Right kidney (tissue), 1 donor: Measurements from ENCODE around the gene B3GNT7.
"Not testable (repeated sequence)": the region's sequence is repeated elsewhere in the genome, so short reads cannot be mapped to it uniquely, and the experiment has no call there.

Experiments
- DNase-seq: peaks from one replicate; pipeline ENCODE4 v3.0.0-alpha.2; 2016

B3GNT7 gene

DNA sequence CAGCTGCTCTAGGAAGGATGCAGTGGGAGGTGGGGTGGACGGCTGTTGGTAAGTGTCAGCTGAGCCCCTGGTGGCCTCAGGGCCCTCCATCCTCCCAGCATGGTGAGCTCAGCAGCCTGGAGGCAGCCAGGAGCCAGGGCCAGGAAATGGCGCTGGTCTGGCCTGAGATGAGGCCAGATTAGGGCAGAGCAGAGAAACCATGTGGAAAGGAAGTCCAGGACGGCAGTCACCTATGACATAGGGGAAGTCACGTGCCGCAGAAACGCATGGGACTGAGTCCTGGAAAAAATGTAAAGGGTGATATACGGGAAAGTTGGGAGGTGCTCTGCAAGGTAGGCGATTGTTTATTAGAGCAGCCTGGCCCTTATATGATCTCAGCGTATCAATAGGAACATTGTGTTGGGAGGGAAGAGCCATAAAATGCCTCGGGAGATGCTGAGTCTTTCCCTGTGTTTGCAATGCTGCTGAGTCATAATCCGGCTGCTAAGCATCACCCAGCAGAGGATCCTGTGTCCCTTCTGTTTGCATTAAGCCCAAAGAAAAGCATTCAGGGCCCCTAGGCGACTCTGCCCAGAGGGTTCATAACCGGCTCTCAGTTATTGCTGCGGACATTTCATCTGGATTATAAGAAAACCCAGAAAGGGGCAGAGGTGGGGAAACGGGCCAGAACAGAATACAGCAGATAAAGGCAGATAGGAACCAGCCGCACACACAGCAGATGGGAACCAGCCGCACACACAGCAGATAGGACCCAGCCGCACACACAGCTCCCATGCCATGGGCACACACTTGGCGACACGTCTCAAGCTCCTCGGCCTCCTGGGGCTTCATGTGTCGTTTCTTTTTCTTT is 30.3 kb upstream of the B3GNT7 start:
- peak; percentile 34 for DNase-seq

DNA sequence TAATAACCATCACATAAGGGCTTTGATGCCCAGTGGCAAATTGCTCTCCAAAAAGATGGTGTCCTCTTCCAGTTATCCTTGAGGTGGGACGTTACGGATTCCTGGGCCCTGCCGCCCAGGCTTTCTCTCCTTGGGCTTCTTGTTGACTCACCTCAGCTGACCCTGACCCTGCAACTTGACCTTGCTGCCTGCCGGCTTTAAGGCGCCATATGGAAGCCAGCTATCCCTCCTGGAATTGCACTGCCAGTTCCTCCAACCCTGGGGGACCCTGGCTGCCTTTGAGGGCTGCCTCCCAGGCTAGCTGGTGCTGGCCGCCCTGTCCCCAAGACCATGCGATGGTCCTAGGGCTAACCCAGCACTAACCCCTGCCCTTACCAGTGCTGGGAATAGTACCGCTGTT is 28.3 kb upstream of the B3GNT7 start:
- DNase-seq, result no peak

DNA sequence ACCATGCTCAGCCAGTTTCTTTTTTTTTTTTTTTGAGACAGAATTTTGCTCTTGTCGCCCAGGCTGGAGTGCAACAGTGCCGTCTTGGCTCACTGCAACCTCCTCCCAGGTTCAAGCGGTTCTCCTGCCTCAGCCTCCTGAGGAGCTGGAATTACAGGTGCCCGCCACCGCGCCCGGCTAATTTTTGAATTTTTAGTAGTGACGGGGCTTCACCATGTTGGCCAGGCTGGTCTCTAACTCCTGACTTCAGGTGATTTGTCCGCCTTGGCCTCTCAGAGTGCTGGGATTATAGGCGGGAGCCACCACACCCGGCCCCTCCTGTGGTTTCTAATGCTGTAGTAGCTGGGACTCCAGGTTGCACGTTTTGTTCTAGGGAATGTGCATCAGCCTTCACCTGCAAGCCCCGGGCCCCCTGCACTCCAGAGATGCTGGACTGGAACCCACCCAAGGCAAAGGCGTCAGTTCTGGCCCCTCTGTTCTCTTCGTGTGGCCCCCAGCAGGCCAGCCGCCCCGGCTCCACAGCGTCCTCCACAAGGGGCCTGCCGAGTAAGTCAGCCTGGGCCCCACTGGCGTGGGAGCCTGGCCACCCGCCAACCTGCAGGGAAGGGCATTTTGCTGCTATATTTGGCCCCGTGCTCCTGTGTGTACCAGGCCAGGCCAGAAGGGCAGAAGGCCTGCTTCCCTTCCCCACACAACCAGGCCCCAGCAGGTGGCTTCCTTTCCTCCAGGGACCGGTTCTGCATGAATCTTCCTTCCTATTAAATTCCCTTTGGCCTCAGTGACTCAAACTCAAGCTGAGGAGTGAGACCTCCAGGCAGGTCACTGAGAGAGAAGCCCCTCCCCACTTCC is 25.7 kb upstream of the B3GNT7 start:
- DNase-seq, result no peak

DNA sequence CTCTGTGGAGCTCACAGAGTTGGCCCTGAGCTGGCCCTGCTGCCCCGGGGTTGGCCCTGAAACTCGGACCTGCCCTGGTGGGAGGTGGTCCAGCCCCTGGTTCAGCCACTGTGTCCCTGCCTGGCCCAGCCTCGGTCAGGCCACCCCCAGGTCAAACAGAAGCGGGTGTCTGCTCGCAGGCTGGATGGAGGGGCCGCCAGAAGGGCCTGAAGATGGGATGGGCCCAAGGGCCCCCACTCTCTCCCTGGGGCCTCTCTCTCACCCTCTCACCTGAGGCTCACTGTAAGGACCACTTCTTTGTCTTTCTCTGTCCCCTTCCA is 25.1 kb upstream of the B3GNT7 start:
- DNase-seq, result no peak

DNA sequence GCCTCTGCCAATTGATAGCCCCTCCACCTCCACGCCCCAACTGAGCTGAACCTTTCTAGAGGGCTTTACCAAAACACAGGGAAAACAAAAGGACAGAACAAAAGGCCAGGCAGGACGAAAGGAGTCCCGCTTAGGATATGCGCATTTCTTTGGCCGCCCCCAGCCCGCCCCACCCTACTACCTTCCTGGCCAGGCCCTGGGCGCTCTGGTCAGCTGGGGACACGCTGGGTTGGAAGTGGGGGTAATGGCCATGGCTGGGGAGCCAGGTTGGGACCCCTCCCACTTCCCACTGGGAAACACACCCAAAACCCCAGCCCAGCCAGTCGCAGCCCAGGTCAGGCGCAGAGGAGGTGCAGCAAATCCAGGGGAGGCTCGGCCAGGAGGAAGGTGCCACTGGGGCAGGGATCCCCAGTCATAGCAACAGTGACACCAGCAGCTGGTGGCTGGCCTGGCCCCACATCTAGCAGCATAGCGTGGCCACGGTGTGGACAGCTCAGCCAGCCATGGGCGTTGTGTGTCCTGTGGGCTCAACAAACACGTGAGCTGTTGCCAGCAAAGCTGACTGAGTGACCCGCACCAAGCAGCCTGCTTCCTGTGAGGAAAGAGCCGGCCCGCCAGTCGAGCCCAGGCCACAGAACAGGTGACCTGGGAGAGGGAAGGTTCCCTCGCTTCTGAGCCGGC is 24.6 kb upstream of the B3GNT7 start:
- no peak for DNase-seq

DNA sequence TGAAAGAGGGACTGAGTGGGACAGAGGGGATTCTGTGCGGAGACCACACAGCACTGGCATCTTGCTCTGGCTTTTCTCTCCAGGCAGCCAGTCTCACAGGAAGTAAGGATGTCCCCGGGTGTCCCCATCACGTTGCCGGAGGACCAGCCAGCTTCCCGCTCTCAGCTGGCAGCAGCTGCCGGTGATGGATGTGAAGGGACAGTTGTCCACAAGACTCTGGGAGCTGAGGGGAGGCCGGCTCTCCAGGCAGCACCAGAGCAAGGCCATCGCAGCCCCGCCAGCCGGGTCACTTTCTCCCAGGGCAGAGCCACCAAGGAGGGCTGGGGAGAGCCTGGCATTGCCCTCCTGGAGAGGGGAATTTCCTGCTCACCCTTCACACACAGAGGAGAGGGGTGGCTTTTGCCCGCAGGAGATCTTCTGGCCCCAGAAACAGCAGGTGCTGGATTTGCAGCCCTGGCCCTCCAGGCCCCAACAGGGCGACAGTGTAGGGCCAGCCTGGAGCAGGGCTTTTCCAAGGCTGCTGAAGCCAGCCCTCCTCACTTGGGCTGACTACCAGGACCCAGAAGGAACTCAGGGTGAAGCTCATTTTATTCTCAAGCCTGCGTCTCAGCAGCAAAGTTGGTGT is 24.0 kb upstream of the B3GNT7 start:
- no peak for DNase-seq

DNA sequence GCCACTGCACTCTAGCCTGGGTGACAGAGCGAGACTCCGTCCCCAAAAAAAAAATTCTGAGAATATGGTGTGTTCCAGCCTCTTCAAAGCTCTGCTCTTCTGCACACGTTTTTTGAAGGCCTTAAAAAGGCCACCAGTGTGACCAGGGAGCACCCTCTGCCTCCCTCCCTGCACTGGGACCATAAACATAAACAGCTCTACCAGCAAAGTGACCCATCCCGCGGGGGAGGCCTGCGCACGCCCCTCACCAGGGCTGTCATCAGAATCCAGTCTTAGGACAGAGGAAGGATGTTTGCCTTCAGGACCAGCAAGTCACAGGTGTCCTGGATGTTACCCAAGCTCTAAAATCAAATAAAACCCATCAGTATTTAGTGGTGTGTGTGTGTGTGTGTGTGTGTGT is 23.2 kb upstream of the B3GNT7 start:
- DNase-seq, result no peak

DNA sequence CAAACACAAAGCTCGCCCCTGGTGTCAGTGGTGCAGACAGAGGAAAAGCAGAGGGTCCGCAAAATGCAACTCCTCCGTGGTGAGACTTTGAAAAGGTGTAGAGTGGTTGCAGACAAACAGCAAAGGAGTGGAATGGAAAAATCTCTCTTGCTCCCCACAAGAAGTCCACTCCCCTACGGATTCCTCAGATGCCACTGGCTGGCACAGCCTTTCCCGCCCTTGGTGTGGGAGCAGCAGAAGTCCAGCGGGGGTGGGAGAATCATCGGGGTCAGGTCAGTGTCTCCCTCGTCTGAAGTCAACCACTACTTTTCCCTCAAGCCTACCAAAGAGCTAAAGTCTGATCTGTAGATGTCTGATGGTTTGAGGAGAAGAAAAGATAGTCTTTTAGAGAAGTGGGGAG is 22.3 kb upstream of the B3GNT7 start:
- no peak for DNase-seq

DNA sequence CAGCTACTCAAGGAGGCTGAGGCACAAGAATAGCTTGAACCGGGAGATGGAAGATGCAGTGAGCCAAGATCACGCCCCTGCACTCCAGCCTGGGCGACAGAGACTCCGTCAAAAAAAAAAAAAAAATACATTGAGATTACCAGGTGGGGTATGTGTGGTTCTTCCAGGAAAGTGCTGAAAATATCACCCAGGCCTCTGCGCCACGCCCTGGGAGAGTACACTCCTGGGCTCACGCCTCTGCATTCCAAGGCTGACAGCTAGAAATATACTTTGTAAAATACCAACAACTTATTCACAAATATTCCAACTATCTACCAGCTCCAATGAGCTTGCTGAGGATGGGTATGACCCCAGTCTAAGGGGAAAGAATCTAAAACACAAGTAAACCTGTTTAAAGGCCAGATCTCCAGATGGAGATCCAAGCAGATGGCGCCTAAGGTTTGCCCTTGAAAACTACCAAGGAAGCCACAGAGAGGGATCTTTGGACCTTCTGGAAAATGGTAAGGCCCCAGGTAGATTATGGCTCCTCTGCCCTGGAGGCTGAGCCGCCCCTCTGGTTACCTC is 21.6 kb upstream of the B3GNT7 start:
- DNase-seq, result no peak

DNA sequence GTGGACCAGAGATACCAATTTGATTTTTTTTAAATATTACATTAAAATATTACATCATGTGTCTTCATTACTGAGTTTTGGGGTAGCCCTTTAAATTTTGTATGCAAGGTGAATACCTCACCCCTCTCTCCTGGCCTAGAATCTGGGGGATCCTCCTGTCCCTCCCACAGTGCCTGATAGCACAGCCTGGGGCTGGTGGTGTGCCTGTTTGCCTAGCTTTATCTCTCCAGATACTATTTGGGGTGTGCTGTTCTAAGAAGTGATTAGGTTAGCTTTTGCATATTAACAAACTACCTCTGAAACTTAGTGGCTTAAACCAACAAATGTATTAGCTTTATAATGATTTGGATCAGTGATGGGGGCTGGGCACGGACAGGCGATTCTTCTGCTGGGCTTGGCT is 20.7 kb upstream of the B3GNT7 start:
- DNase-seq, result no peak

DNA sequence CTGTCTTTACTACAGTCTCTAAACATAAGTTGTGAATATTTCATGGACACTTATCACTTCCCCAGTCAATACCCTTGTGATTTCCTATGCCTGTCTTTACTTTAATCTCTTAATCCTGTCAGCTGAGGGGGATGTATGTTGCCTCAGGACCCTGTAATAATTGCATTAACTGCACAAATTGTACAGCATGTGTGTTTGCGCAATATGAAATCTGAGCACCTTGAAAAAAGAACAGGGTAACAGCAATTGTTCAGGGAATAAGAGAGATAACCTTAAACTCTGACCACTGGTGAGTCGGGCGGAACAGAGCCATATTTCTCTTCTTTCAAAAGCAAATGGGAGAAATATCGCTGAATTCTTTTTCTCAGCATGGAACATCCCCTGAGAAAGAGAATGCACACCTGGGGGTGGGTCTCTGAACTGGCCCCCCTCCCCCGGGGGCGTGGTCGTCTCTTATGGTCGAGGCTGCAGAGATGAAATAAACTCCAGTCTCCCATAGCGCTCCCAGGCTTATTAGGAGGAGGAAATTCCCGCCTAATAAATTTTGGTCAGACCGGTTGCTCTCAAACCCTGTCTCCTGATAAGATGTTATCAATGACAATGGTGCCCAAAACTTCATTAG is 19.4 kb upstream of the B3GNT7 start:
- DNase-seq, result not testable (repeated sequence)

DNA sequence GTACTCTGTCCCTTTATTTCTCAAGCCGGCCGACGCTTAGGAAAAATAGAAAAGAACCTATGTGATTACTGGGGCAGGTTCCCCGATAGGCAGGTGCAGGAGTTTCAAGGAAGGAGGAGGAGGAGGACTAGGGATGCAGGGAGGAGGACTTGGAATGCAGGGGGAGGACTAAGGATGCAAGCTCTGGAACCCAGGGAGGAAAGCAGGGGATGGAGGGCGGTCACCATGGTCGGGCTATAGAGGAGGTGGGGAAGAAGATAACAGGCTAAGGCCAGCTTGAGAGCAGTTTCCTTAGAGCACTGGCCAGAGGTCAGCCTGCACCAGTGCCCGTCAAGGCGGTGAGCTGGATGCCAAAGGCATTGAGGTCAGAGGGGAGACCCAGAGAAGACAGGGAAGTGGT is 18.7 kb upstream of the B3GNT7 start:
- no peak for DNase-seq

DNA sequence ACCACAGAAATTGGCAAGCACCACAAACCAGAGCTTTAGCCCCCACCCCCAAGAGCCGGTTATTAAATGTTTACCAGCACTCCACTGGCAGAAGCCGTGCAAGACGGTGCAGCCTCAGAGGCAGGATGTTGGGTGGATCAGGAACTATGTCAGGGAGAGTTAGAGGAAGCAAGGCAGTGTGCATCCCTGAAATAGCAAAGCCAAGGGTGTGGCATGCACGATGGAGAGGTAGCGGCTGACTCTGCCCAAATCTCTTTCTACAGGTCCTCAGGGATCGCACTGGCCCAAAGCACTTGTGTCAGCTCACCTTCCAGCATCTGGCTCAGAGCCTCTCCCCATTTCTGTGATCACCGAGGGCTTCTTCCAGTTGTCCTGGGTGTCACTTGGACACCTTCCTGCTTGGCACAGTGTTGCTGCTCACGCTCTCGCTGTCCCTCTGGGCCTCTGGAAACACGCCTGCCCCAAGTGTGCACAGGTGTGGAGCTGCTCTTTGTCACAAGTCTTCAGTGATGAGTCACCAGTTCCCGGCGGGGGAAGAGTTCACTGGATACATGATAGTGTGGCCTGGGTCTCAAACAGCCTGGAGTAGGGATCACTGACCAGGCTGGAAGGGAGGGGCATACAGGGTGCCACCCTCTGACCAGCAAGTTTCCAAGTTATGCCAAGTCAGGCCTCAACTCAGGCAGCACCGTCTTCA is 17.3 kb upstream of the B3GNT7 start:
- DNase-seq, result no peak

DNA sequence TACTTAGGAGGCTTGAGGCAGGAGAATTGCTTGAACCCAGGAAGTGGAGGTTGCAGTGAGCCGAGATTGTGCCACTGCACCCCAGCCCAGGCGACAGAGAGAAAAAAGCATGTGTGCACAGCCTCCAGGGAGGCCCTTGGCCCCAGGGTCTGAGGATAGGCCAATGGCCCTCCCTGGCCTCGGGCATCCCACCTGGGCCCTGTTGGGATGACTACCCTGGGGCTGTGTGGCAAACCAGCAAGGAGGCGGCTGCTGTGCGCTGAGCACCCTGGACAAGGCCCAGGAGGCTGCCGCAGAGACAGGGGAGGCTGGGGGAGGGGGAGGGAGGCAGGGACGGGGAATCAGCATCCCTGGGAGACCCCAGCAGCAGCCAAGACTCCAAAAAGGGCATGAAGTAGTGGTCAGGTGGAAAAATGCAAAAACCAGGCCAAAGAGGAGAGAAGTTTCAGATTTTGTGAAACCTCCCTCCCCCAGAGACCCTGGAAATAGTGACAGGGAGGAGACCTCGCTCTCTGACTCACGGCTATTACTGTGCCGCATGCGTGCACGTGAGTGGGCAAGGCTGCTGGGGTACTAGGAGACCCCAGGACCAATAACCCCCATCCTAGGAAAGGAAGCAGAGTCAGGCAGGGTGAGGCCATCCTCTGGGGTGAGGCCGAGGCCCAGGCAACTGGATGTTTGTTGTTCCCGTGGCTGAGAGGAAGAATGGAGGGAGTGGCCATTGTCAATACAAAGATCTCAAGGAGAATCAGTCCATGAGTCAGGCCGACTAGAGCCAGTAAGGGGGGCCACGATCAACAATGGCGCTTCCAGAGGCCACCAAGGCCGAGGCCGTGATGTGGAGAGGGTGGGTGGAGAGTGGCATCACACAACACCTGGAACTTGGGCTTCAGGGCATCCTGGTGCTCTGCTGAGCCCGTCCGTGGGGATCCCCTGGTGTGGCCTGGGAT is 16.0 kb upstream of the B3GNT7 start:
- no peak for DNase-seq

DNA sequence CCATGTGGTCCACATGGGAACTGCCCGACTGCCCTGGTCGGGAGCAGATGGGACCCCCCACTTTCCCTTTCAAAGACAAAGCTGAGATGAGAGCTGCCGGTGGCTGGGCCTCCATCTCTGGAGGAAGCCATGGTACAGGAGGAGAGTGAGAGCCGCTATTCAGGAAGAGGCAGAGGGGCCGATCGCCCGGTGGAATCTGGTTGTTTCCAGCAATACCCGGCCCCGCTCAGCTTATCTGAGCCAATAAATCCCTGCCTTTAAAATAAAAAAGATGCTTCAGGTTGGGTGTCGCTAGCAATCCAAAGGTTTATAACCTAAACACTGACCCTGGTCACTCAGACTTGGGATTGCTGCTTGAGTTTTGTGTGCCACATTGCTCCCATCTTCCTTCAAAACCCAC is 15.2 kb upstream of the B3GNT7 start:
- DNase-seq, result no peak

DNA sequence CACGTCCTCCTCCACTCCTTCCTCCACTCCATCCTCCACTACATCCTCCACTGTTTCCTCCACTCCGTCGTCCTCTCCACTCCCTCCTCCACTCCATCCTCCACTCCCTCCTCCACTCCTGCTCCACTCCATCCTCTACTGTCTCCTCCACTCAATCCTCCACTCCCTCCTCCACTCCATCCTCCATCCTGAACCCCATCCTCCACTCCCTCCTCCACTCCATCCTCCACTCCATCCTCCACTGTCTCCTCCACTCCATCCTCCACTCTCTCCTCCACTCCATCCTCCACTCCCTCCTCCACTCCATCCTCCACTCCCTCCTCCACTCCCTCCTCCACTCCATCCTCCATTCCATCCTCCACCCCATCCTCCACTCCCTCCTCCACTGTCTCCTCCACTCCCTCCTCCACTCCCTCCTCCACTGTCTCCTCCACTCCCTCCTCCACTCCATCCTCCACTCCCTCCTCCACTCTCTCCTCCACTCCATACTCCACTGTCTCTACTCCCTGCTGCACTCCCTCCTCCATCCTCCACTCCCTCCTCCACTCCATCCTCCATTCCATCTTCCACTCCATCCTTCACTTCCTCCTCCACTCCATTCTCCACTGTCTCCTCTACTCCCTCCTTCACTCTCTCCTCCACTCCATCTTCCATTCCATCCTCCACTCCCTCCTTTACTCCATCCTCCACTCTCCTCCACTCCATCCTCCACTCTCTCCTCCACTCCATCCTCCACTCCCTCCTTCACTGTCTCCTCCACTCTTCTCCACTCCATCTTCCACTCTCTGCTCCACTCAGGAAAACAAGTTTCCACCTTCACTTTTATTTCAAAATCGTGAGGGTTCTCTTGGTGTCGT is 14.3 kb upstream of the B3GNT7 start:
- no peak for DNase-seq

DNA sequence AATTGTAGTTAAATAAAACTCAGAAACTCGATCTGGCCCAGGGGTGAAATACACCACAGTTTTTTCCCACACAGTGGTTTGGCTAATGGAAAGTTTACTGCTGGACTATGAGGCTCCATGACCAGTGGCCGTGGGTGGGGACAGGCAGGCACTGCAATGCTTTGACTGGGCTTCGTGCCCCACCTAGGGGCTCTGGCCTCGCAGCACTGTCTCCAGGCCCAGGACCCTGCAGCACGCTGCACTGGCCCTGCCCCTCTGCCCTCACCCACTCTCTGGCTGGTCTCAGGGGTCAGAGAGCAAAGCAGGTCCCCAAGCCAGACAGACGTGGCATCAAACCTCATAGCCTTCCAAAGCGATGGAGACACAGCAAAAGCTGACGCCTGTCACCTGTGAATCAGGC is 13.4 kb upstream of the B3GNT7 start:
- DNase-seq, result no peak

DNA sequence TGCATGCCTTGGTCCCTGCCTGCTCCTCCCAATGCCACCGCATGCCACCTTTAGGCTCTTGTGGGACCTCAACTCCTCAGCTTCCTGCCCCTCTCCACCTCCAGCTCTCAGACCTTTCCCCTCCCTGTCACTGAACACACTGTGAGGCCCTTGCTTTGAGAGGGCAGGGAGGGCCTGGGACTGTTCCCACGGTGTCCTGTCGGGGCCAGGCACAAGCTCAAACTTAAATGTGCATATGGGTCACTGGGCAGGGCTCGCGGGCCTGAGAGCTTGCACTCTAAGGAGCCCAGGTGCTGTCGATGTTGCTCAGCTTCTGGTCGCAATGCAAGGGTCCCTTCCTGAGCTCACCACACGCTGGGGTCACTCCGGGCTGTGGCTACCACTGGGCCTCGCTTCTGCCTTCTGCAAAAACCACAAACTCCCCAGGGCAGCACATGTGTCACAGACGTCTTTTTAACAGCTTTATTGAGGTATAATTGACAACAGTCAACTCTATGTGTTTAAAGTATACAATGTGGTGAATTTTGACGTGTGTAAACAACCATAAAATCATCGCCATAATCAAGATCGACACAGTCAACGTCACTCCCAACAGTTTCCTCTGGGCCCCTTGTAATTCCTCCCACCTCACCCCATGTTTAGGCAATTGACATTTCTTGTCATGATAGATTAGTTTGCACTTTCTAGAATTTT is 11.9 kb upstream of the B3GNT7 start:
- no peak for DNase-seq

DNA sequence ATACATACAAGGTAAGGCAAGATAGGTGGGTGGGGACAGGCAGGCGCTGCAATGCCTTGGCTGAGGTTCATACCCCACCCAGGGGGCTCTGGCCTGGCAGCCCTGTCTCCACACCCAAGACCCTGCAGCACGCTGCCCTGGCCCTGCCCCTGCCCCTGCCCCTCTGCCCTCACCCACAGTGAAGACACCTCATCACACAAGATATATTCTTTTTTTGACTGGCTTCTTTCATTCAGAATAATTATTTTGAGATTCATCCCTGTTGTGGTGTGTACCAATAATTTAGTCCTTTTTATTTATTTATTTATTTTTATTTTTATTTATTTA is 11.4 kb upstream of the B3GNT7 start:
- no peak for DNase-seq
